Measurements from ENCODE around the gene LTB. TPM values are rescaled to one million over a fixed set of nuclear protein-coding genes. Genes with fewer than 3 reads are reported as not detected.

Gene LTB
- total and polyA plus RNA-seq, 2 of the 13 experiments (the other 11 are each of a cell fraction or from before 2014, with no cell fraction given): 0.09 to 0.22 TPM

DNA sequence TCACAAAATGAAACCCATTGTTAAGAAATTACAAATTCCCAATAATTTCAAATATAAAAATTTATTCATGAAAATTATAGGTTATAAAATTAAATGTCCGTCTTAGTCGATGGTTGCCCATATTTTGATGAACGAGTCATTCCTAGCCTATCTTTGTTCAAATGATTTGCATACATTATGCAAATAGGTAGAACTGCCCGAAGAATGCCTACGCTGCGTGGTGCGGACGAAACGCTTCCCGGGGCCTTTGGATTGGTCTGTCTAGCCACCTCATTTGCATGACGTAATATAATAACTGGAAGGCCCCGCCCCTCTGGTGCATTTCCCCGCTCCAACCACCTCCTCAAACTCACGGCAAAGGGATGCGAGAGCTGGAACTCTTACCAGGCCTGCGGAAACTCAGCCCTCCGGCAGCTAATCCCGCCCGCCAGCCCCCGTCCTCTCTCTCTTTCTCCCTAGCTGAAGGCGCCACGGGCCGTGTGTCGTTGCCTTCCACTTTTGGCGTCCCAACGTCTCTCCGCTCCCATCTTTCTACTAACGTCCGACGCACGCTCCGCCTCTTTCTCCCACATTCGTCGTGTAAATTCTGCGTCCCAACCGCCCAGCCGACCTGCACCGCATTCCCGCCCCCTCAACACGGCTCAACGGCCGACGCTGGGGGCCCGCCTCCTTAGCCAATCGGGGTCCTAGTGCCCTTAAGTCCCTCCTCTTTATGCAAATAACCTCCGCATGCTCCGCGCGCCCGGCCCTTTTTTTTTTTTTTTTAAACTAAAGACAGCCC lies 37.8 kb upstream of the LTB start (continued):
- TF ChIP-seq, protein P1, sequence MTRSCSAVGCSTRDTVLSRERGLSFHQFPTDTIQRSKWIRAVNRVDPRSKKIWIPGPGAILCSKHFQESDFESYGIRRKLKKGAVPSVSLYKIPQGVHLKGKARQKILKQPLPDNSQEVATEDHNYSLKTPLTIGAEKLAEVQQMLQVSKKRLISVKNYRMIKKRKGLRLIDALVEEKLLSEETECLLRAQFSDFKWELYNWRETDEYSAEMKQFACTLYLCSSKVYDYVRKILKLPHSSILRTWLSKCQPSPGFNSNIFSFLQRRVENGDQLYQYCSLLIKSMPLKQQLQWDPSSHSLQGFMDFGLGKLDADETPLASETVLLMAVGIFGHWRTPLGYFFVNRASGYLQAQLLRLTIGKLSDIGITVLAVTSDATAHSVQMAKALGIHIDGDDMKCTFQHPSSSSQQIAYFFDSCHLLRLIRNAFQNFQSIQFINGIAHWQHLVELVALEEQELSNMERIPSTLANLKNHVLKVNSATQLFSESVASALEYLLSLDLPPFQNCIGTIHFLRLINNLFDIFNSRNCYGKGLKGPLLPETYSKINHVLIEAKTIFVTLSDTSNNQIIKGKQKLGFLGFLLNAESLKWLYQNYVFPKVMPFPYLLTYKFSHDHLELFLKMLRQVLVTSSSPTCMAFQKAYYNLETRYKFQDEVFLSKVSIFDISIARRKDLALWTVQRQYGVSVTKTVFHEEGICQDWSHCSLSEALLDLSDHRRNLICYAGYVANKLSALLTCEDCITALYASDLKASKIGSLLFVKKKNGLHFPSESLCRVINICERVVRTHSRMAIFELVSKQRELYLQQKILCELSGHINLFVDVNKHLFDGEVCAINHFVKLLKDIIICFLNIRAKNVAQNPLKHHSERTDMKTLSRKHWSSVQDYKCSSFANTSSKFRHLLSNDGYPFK (CRISPR knock-in tag; IDR thresholded peaks at IDR 0.05; ENCODE audit: borderline replicate concordance): no peak; the same call in none of the 2 replicates
- TF ChIP-seq ZFP1 (CRISPR knock-in tag; IDR thresholded peaks at IDR 0.05) (no peak), ZSCAN29 (CRISPR knock-in tag; conservative IDR thresholded peaks at IDR 0.05) (no peak), TOPORS (CRISPR knock-in tag; IDR thresholded peaks at IDR 0.05) (peak; percentile 92), NR3C1 (CRISPR knock-in tag; IDR thresholded peaks at IDR 0.05) (no peak), PHF21A (CRISPR knock-in tag; IDR thresholded peaks at IDR 0.05) (peak; percentile 73), ZNF83 (CRISPR knock-in tag; IDR thresholded peaks at IDR 0.05; ENCODE audit: borderline replicate concordance) (no peak), REPIN1 (CRISPR knock-in tag; IDR thresholded peaks at IDR 0.05; ENCODE audit: borderline replicate concordance, low read depth) (peak; percentile 85; the same call in 1 of the 2 replicates), REL (CRISPR knock-in tag; conservative IDR thresholded peaks at IDR 0.05) (peak; percentile 73; the same call in 1 of the 2 replicates), BHLHE40 (IDR thresholded peaks at IDR 0.05; ENCODE audit: low read length) (no peak; the same call in 1 of the 2 replicates), GPN1 (CRISPR knock-in tag; IDR thresholded peaks at IDR 0.05; ENCODE audit: borderline replicate concordance) (no peak), ZNF432 (CRISPR knock-in tag; IDR thresholded peaks at IDR 0.05; ENCODE audit: borderline replicate concordance) (no peak), ZNF20 (CRISPR knock-in tag; IDR thresholded peaks at IDR 0.05) (no peak), ISL2 (CRISPR knock-in tag; IDR thresholded peaks at IDR 0.05) (peak; percentile 44), ASH2L (IDR thresholded peaks at IDR 0.05; ENCODE audit: insufficient read length, low read depth, low read length) (peak; percentile 58), ZNF761 (CRISPR knock-in tag; conservative IDR thresholded peaks at IDR 0.05) (0 out of 2 replicates have a peak, but pooled peaks have one; percentile 19), NFIB (CRISPR knock-in tag; IDR thresholded peaks at IDR 0.05; ENCODE audit: borderline replicate concordance) (no peak), NFE2L1 (CRISPR knock-in tag; IDR thresholded peaks at IDR 0.05; ENCODE audit: borderline replicate concordance) (no peak), ZNF253 (CRISPR knock-in tag; IDR thresholded peaks at IDR 0.05; ENCODE audit: borderline replicate concordance) (no peak), SIN3B (IDR thresholded peaks at IDR 0.05; ENCODE audit: low read length) (peak; percentile 75; the same call in 1 of the 2 replicates), ZNF44 (CRISPR knock-in tag; IDR thresholded peaks at IDR 0.05) (no peak), GTF2F1 (IDR thresholded peaks at IDR 0.05; ENCODE audit: low read length) (peak; percentile 76; the same call in 1 of the 2 replicates), NFYC (CRISPR knock-in tag; IDR thresholded peaks at IDR 0.05) (peak; percentile 79)
- TF ChIP-seq, protein P2, sequence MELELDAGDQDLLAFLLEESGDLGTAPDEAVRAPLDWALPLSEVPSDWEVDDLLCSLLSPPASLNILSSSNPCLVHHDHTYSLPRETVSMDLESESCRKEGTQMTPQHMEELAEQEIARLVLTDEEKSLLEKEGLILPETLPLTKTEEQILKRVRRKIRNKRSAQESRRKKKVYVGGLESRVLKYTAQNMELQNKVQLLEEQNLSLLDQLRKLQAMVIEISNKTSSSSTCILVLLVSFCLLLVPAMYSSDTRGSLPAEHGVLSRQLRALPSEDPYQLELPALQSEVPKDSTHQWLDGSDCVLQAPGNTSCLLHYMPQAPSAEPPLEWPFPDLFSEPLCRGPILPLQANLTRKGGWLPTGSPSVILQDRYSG (CRISPR knock-in tag; IDR thresholded peaks at IDR 0.05): no peak
- TF ChIP-seq, protein P3, sequence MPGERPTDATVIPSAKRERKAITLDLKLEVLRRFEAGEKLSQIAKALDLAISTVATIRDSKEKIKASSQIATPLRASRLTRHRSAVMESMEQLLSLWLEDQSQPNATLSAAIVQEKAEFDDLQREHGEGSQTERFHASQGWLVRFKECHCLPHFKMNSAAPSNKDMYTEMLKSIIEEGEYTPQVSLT (CRISPR knock-in tag; IDR thresholded peaks at IDR 0.05; ENCODE audit: borderline replicate concordance, low read depth): no peak
